GM19035 (cell line): ENCODE measurements around the gene MED15.
"Not testable (repeated sequence)": the region's sequence is repeated elsewhere in the genome, so short reads cannot be mapped to it uniquely, and the experiment has no call there.

Experiments
- ATAC-seq: cut with Tn5 transposase; IDR thresholded peaks from one replicate; pipeline ENCODE4 v1.9.1; 2021; ENCODE audit not compliant: unreplicated experiment

The MED15 gene

GRCh38 chr22:20507253-20508066, at the start of gene MED15:
TSS of gene MED15 (plus strand) at chr22:20507610. CDS start at chr22:20507679, 69 bp downstream.
- peak; percentile 85 for ATAC-seq

GRCh38 chr22:20458530-20459151, 48.8 kb upstream of the MED15 start:
- ATAC-seq: no peak

- ATAC-seq: no peak
Observed at GRCh38 chr22:20459152-20459542, 48.3 kb upstream of the MED15 start.

- no peak for ATAC-seq
Observed at GRCh38 chr22:20459862-20460261, 47.5 kb upstream of the MED15 start.

GRCh38 chr22:20463324-20464095, 43.9 kb upstream of the MED15 start:
- no peak for ATAC-seq

GRCh38 chr22:20464096-20464614, 43.3 kb upstream of the MED15 start:
- ATAC-seq: no peak

GRCh38 chr22:20464912-20465758, 42.3 kb upstream of the MED15 start:
- no peak for ATAC-seq

GRCh38 chr22:20465759-20466077, 41.7 kb upstream of the MED15 start:
- ATAC-seq: no peak

GRCh38 chr22:20466659-20467379, 40.6 kb upstream of the MED15 start:
- no peak for ATAC-seq

GRCh38 chr22:20469110-20469868, 38.1 kb upstream of the MED15 start:
- no peak for ATAC-seq

GRCh38 chr22:20470525-20470924, 36.9 kb upstream of the MED15 start:
- ATAC-seq: not testable (repeated sequence)

GRCh38 chr22:20471126-20471833, 36.1 kb upstream of the MED15 start:
- no peak for ATAC-seq

GRCh38 chr22:20472629-20473442, 34.6 kb upstream of the MED15 start:
- no peak for ATAC-seq

GRCh38 chr22:20475115-20475436, 32.3 kb upstream of the MED15 start:
- ATAC-seq: no peak

- not testable (repeated sequence) for ATAC-seq
Observed at GRCh38 chr22:20475569-20475968, 31.8 kb upstream of the MED15 start.

GRCh38 chr22:20478059-20478458, 29.4 kb upstream of the MED15 start:
- ATAC-seq: not testable (repeated sequence)

GRCh38 chr22:20479612-20480196, 27.7 kb upstream of the MED15 start:
- ATAC-seq: no peak

GRCh38 chr22:20483143-20483506, 24.3 kb upstream of the MED15 start:
- not testable (repeated sequence) for ATAC-seq
